Stimulated activated CD8-positive, alpha-beta memory T cell treated with anti-CD3 and anti-CD28 coated beads, Interleukin-7, amount 100 ng/mL, for 4 hours (primary cell): ENCODE measurements around the gene FBH1.
"Not testable (repeated sequence)": the region's sequence is repeated elsewhere in the genome, so short reads cannot be mapped to it uniquely, and the experiment has no call there.

Experiments used
- DNase-seq, 2 donors: peaks; one replicate each; pipeline ENCODE4 v3.0.0-alpha.2; 2020; ENCODE audit warnings: low read depth in 2 of 2

Gene FBH1

GRCh38 chr10:5889624-5890451 is at the start of gene FBH1, which contains the start of gene ANKRD16:
Gene FBH1 (plus strand): TSS chr10:5890243. CDS start chr10:5890346, 103 bp downstream.
Gene ANKRD16 (minus strand): TSS chr10:5889893. CDS start chr10:5889354, 539 bp downstream.
- DNase-seq, result peak; percentile 90 to 97

GRCh38 chr10:5840314-5841307 is 49.4 kb upstream of the FBH1 start:
- no peak for DNase-seq

GRCh38 chr10:5841965-5842364 is 48.1 kb upstream of the FBH1 start:
- DNase-seq, result no peak

- DNase-seq, result no peak
Measured at GRCh38 chr10:5843686-5844344, 46.2 kb upstream of the FBH1 start.

GRCh38 chr10:5844345-5845055 is 45.5 kb upstream of the FBH1 start:
- DNase-seq, result no peak

- DNase-seq, result not testable (repeated sequence)
Measured at GRCh38 chr10:5846667-5847066, 43.4 kb upstream of the FBH1 start.

GRCh38 chr10:5854131-5854475 is 35.9 kb upstream of the FBH1 start:
- DNase-seq, result no peak

- no peak for DNase-seq
Measured at GRCh38 chr10:5855979-5856700, 33.9 kb upstream of the FBH1 start.

GRCh38 chr10:5856701-5857004 is 33.4 kb upstream of the FBH1 start:
- DNase-seq, result no peak

- no peak for DNase-seq
Measured at GRCh38 chr10:5858811-5859210, 31.2 kb upstream of the FBH1 start.

- no peak for DNase-seq
Measured at GRCh38 chr10:5860066-5860465, 30.0 kb upstream of the FBH1 start.

- no peak for DNase-seq
Measured at GRCh38 chr10:5862360-5862961, 27.6 kb upstream of the FBH1 start.

GRCh38 chr10:5862981-5863685 is 26.9 kb upstream of the FBH1 start:
- not testable (repeated sequence) for DNase-seq

- DNase-seq, result not testable (repeated sequence)
Measured at GRCh38 chr10:5866451-5867081, 23.5 kb upstream of the FBH1 start.

- DNase-seq, result not testable (repeated sequence)
Measured at GRCh38 chr10:5867091-5867615, 22.9 kb upstream of the FBH1 start.

GRCh38 chr10:5868383-5868782 is 21.7 kb upstream of the FBH1 start:
- not testable (repeated sequence) for DNase-seq

- no peak for DNase-seq
Measured at GRCh38 chr10:5869156-5869555, 20.9 kb upstream of the FBH1 start.

- DNase-seq, result no peak
Measured at GRCh38 chr10:5871596-5871995, 18.4 kb upstream of the FBH1 start.

- DNase-seq, result peak; percentile 38 to 59
Measured at GRCh38 chr10:5873515-5873995, 16.5 kb upstream of the FBH1 start.
